GM18526 (cell line): ENCODE results near the gene ATP11A.

Experiments used
- POLR2A ChIP-seq: IDR thresholded peaks from 3 replicates; pipeline ENCODE4 v1.6.1; 2011; ENCODE audit not compliant: insufficient read length; ENCODE audit errors: extremely low read depth

Gene ATP11A

DNA sequence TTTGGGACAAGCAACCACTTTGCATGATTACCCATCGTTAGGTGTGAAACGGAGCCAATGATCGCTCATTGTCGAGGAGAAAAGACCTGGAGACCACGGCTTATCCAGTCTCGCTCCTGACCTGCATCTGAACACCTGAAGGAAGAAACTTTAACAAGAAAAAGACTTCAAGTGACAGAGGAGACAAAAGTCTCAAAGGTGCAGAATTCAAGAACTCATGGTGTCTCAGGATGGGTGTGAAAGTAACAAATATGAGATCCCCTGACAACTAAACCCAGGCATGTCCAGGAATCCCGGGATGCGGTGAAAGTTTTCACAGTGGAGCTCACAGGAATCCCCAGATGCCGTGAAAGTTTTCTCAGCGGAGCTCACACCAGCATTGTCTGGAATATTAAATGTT, 6.3 kb upstream of the ATP11A start:
- no peak for TF ChIP-seq POLR2A

DNA sequence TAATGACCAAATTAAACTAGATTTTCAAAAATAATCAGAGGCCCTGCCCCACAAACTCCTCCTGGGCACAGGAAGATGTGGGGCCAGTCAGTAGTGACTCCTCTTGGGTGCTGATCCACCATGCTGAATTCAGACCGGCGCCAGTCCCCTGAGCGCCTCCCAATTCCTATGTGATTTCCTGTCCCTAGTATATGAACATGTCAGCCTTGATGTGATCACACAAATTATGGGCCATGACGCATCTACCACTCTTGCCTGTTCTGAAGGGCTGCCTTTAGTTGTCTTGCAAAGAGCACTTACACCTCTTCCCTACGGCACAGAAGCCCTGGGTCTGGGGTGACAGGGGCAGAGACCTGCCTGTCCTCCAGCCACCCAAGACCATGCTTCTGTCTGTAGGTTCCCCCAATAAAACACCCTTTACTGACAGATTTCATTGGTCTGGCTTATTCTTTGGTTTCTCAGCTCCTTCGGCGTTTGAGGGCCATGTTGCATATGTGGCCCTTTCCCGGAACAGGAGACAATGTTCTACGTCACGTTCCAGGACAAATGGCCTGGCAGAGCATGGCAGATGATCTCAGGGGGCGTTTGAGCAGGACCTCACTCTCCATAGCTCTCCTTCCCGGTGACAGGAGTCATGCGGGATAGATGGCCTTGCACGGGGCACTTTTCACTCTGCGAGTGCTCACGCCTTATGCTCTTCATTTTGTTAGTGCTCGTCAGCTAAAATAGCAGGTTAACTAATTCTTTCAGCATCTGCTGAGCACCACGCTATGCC, 5.6 kb upstream of the ATP11A start:
- no peak for TF ChIP-seq POLR2A

DNA sequence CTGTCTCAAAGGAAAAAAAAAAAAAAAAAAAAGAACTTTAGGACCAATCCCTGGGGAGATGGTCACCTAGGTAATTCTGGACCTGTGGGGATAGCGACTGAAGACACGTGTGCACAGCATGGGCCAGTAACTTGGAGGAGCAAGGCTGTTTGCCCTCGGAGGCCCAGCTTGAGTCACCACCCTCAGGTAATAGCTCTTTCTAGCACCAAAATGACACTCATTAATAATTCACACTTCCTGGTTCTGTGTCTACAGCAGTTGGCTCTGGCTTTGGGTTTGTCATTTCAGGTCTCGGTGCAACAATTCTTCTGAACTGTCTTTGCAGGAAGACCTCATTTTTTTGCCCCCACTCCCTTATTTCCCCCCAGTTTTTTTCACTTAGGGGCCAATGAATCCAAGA, 3.9 kb upstream of the ATP11A start:
- TF ChIP-seq POLR2A, result no peak

DNA sequence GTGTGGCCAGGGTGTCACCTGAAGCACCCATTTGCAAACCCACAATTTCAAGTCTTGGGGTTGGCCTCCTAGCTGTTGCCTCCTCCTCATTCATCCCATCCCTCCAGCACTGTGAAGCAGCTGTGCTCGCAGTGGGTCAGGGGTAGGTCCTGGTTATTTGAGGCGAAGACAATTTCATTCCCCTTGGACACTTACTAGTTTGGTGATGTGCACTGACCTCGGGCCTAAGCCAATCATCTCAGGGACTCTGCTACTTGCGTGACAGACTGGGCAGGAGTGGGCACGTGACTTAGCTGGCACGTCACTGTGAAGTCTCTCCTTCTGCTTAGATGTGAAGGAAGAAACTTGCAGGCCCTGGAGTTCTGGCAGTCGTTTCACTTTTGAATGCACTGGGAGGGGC, 3.5 kb upstream of the ATP11A start:
- no peak for TF ChIP-seq POLR2A

DNA sequence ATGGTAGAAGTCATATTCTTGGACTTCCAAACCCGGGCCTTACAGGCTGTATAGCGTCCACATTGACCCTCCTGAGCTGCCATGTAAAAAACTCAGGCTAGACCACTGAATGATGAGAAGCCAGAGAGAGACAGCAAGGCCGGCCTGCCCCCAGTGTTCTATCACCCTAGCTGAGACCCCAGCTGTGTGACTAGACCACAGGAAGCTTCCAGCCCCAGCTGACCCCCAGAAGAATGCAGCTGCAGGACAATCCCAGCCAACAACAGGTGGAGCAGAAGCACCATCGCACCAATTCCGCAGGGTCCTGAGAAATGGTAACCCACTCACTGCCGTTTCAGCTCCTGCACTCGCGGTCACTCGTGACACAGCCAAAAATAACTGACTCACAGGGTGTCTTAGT, 2.9 kb upstream of the ATP11A start:
- TF ChIP-seq POLR2A, result no peak

DNA sequence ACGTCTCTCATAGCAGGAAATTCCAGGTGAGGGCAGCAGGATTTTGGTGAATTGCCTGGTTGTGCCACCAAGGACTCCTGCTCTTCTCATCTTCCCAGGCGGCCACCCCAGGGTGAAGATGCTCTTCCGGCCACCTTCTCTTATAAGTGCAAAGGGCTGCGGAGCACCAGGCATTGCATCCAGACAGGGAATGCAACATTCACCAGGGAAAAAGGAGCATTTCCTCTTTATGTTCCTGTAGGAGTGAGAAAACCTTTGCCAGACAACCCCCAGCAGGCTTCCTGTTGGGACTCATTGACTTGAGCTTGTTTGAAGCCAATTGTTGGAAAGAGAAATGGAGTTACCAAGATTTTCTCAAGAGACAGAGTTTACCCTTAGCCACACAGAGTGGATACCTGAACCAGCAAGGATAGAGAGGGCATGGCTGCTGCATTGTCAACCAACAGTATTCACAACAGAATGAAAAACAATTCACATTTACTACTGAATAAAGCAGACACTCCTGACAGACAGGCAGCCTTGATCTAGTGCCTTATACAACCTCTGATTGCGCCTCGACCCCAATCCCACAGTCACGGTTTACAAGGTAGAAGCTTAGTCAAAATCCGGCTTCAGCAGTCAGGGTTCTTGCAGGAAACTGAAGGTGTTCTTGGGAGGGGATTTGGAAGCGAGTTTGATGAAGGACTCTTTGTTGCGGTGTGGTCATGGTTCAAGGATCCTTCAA, 1.8 kb upstream of the ATP11A start:
- no peak for TF ChIP-seq POLR2A

DNA sequence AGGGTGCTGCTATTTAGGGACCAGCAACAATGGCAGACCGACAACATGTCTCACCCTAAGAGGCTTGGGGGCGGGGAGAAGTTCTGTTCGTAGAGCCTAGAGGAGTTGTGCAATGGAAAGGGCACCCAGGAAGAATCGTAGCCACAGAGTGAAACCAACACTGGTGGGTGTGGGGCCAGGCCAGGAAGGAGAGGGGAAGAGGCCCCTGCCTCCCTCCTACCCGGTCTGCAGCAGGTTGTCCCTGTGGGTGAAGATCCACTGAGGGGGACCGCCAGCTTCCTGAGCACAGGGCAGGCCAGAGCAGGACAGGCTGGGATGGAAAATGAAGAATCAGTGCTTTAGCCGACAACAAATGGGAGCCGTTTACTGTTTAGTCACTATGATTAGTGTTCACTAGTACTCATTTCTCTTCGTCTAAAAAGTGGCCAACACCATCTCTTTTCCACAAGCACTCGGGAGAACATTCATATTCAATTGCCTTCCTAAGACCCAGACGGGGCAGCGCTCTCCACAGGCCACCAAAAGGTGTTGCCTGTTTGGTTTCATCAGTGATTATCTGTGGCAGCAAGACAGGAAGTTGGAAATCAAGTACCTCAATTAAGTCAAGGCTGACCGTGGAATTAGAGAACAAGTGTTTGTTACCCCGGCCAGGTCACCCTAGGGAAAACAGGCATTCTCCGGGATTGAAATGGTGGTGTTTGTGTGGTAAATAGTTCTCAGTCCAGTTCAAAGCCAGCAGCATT, 1.1 kb upstream of the ATP11A start:
- TF ChIP-seq POLR2A, result no peak

DNA sequence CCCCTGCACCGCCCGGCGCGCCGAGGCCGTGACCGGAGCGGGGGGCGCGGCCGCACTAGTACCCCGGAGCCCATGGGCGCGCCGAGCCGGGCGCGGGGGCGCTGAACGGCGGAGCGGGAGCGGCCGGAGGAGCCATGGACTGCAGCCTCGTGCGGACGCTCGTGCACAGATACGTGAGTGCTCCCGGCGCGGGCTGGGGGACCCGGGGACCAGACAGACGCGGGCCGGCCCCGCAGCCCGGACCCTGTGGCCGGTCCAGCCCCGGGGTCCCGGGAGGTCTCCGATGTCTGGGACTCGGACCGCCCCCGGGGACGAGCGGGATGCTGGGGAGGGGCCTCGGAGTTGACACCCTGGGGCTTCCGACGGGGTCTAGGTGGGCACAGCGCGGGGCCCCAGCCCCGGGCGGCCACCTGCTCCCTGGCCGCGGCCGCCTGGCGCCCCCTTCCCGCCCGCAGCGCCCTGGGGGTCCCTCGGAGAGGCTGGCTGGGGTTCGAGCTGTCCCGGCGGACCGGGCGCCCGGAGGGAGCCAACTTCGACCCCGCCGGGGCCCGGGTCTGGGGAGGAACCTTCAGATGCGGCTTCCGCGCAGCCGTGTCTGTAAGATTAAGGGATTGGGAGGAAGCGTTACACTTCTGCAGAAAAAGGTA, 568 bp downstream of the ATP11A start:
- no peak for TF ChIP-seq POLR2A

DNA sequence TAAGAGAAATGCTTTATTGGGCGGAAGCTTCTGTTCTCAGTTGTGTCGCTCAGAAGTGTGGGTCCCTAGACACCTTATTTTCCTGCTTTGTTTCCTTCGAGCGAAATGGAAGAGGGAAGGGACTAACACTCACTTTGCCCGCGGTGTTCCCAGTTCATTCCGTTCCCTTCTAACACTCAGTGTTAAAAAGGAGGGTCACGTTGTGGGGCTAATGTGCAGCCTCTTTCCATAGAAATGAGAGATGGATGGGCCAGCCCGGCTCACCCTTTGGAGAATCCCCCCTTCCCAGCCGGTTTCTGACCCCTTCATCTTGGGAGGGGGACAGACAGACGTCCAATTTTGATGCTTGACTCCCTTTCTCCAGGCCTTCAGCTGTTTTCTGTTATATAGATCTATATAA, 2.3 kb downstream of the ATP11A start:
- TF ChIP-seq POLR2A, result no peak

DNA sequence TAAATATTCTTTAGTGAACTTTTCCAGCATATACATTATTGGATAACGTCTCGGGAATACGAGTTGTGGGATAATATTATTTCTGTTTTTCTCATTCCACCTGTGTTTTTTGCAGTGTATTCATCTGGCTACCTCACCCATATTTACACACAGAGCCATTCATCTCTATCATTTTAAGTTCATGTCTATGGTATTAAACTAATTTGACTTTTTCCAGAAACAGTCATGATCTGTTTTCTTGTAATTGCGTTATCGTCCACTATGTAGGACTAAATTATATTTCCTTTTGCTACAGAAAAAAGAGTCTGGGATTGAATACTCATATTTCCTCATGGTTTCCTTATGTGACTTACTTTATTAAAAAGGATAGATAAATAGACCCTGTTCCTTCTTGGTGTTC, 2.7 kb downstream of the ATP11A start:
- TF ChIP-seq POLR2A, result no peak

DNA sequence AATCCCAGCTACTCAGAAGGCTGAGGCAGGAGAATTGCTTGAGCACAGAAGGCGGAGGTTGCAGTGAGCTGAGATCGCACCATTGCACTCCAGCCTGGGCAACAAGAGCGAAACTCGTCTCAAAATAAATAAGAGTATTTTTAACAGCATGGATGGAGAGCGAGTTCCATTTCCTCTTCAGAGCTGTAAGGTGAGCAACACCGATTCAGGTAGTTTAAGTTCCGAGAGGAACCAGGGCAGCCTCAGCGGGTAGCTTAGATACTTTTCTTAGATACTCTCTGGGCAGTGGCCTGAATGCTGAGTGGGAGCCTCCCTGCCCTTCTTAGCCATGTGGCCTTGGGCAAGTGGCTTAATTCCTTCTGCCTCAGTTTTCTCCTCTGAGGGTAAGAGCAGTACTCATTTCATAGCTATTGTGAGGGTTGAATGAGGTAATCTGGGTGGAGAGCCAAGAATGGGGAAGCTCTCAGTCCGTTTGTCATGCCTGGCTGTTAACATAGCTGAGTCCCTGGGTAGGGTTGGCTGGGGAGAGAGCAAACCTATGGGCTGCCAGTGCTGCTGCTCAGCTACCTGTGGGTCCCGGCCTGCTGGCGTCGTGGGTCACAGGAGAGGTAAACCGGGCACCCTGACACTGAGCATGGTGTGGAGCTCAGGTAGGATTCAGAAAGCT, 4.1 kb downstream of the ATP11A start:
- no peak for TF ChIP-seq POLR2A

DNA sequence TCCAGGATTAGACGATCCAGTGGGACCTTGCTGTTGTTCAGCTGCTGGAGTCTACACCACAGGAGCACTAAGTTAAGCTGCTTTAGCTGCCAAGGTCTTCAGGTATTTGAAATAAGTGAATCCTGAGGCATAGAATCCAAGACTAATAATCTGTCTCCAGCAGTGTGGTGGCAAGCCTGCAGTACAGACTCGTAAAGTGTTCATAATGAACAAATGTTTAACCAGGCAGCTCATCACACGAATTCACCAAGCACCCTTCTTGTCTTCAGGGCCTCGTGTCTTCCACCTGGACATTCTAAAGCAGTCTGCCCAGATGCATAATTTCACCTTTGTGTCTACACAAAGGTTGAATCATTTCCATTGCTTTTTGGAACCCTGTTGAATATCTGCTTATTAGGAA, 5.3 kb downstream of the ATP11A start:
- no peak for TF ChIP-seq POLR2A

DNA sequence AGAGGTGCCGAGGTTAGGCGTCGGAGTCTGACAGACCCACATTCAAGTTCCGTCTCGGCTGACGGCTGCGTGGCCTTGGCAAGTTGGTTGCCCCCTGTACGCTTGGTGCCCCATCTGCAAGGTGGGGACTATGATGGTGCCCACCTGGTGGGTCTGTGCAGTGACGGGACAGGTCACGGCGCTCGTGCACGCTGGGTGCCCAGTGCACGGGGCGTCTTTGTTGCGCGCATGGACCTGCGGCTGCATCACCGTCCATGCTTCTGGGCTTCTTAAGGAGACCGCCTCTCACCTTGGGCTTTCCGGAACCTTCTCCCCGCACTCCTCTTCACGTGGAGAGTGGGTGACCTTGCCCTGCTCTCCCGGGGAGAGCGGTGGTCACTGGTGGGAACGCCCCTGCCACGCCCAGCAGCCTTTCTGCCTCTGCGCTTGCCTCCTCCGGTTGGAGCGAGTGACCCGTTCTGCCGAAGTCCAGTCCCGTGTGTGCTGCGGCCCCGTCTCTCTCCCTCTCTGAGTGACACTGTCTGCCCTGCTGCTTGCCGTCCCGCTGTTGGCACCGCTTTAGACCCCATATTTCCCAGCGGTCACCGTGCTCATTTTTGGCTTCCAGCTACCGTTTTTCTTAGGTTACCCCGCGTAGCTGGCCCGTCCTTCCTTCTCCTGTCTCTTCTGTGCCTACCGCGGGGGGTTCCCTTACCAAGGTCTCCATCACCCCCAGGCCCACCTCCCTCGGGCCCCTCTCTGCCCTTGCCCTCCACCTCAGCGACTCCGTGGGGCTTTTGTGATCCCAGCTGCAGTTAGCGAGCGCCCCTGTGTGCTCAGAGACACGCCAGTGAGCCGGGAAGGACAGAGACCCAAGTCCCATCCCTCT, 6.4 kb downstream of the ATP11A start:
- TF ChIP-seq POLR2A, result no peak

DNA sequence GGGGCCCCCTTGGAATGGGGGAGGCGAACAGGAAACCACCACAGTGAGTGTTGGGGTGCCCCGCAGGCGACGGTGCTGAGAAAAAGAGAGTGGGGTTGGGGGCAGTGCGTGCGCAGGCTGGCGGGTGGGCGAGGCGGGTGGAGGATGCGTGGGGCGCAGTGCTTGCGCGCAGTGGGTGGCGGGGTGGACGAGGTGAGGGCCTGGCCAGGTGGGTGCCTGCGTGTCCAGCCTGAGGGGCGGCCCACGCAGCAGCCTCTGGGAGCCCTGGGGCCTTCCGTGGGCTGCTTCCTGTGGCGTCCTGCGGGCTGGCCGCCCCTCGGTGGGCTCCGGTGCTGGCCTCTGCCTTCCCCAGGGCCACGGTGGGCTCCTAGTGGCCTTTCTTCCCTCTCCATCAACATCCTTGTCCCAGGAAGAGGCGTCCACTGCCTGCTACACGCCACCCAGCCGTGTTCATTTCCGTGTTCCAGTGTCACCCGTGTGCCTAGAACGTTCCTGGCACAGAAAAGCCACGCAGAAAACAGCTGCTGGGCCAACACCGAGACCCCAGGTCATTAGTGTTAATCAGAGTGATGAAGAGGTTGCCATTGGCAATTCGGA, 7.1 kb downstream of the ATP11A start:
- no peak for TF ChIP-seq POLR2A
